Heart left ventricle (tissue), 16 donors: Measurements from ENCODE around the gene SLC19A1. TPM values are rescaled to one million over a fixed set of nuclear protein-coding genes. Genes with fewer than 3 reads are reported as not detected.

Source experiments
- ATAC-seq, 4 donors: fragments of 200-7000 bp; cut with Tn5 transposase; one replicate each; pipeline ENCODE4 v1.9.1; 2020 to 2022; ENCODE audit warnings: moderate library complexity in 4 of 4, mild to moderate bottlenecking in 3 of 4, moderate number of reproducible peaks in 1 of 4
- DNase-seq, 5 donors: peaks; one replicate each; pipeline ENCODE4 v3.0.0-alpha.2; 2020
- H3K27ac ChIP-seq, 12 donors: fragments of 200-600 bp; sonication (generic) in 4 of 12; one replicate each; pipeline versions ENCODE4 v1.5.0 to v1.8.0; 2016 to 2022; ENCODE audit warnings: mild to moderate bottlenecking in 2 of 12
- H3K27me3 ChIP-seq, 9 donors: fragments of 200-600 bp; sonication (generic) in 2 of 9; one replicate each; pipeline versions ENCODE4 v1.5.1 to v1.8.0; 2016 to 2022; ENCODE audit warnings: mild to moderate bottlenecking in 3 of 9
- H3K36me3 ChIP-seq, 9 donors: fragments of 200-600 bp; sonication (generic) in 2 of 9; one replicate each; pipeline versions ENCODE4 v1.5.0 to v1.8.0; 2018 to 2022; ENCODE audit warnings: mild to moderate bottlenecking in 2 of 9
- H3K4me1 ChIP-seq, 12 donors: fragments of 200-600 bp; sonication (generic) in 4 of 12; one replicate each; pipeline versions ENCODE4 v1.5.0 to v1.8.0; 2016 to 2022; ENCODE audit warnings: mild to moderate bottlenecking in 3 of 12
- H3K4me3 ChIP-seq, 12 donors: fragments of 200-600 bp; sonication (generic) in 4 of 12; one replicate each; pipeline versions ENCODE4 v1.5.0 to v1.8.0; 2017 to 2022; ENCODE audit warnings: mild to moderate bottlenecking in 9 of 12, moderate library complexity in 4 of 12
- H3K9me3 ChIP-seq, 12 donors: fragments of 200-600 bp; sonication (generic) in 4 of 12; one replicate each; pipeline versions ENCODE4 v1.5.0 to v1.8.0; 2016 to 2022; ENCODE audit warnings: mild to moderate bottlenecking in 1 of 12
- POLR2A ChIP-seq, 2 donors: fragments of 450-650 bp; IDR thresholded peaks; one replicate each; pipeline ENCODE4 v1.6.1; 2017; ENCODE audit warnings: antibody characterized with exemption in 2 of 2, mild to moderate bottlenecking in 2 of 2, moderate library complexity in 2 of 2
- WGBS, 4 donors: extraction: QIAGEN DNeasy Blood & Tissue Kit in 2 of 4; methylation state at CpG; one replicate each; pipeline versions ENCODE4 v1.1.5 to v1.1.7; 2013 to 2018; 5-methylcytosine and 5-hydroxymethylcytosine counted together
- intact Hi-C, 10 donors: fragments of 100-400 bp; cut with DNase I; formaldehyde crosslinking; loops; one replicate each; pipeline versions ENCODE4 v1.11.1 to v1.14.2; 2022
- polyA plus RNA-seq, 2 donors: library from polyadenylated mRNA; stranded (reverse); fragments of 200-250 nt; gene quantifications; one replicate each; pipeline ENCODE4 v1.2.3, GENCODE V29; 2013
- total RNA-seq, 9 donors: library from RNA; depleted of rRNA in 2 of 9; stranded (reverse); fragments of >200 nt in 2 of 9; fragmentation: NEBNext Ultra II Directional in 3 of 9; extraction: Animal tissue kit (Norgen Biotek cat#: 25700) in 3 of 9; gene quantifications; one replicate each; pipeline versions ENCODE4 v1.1.0 to v1.2.4, GENCODE V29; 2016 to 2023
- TF ChIP-seq, protein P1 (sequence below), 12 donors: fragments of 200-600 bp; sonication (generic) in 4 of 12; IDR thresholded peaks; one replicate each; pipeline versions ENCODE4 v1.5.0 to v1.8.0; 2018 to 2022; ENCODE audit warnings: antibody characterized with exemption in 12 of 12, mild to moderate bottlenecking in 5 of 12
- donor health status: ischemic (EF 13 %, LVEDD 7.1; RV severe dilation, severe dysfunction).
- donor health status: healthy with polysubstance abuse.
- donor health status: DM: no; HTN: yes; CAD: no.
- donor health status: DM: no; HTN: no; CAD: no.
- donor health status: ischemic (EF 25% LVEDD 6.9; RV normal size, moderate dysfunction).
- donor health status: ischemic (EF 25% LVEDD 5.7; RV mildly dilated, moderate dysfunction).
- donor health status: healthy.
- donor health status: DM: yes; HTN: yes; CAD: no.
- donor health status: ischemic (EF 35%, LVEDD 5.7; RV mildly dilated, moderate dysfunction).
- donor health status: nonischemic (EF 11% LVEDD 7.7; RV severe dilation, severe dysfunction).
- donor health status: DM: yes; HTN: yes; CAD: no.
- donor health status: PGD.
- donor health status: ischemic (EF 29% LVEDD 5.4; RV normal size, mild dysfunction).
- donor health status: nonischemic (EF 23%, LVEDD 6.1; RV moderate dilation, normal function).

The SLC19A1 gene
- total and polyA plus RNA-seq, 11 donors, result 2.4 to 7.0 (median 3.5) TPM

DNA sequence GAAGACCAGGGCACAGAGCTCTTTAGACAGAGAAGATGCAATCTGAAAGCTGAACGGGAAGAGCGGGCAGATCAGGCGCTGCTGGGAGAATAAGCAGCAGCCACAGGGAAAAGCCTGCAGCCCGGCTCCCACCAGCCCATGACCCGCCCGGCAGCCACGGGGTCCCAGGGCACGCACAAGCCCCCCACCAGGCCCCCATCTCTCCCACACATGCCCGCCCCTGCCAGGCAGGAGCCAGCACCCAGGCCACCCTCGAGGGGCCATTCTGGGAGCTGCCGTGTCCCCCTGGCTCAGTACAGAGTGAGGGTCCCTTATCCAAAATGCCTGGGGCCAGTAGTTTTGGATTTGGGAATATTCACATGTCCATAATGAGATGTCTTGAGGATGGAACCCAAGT, 16.3 kb downstream of the SLC19A1 start:
- TF ChIP-seq, protein P1, sequence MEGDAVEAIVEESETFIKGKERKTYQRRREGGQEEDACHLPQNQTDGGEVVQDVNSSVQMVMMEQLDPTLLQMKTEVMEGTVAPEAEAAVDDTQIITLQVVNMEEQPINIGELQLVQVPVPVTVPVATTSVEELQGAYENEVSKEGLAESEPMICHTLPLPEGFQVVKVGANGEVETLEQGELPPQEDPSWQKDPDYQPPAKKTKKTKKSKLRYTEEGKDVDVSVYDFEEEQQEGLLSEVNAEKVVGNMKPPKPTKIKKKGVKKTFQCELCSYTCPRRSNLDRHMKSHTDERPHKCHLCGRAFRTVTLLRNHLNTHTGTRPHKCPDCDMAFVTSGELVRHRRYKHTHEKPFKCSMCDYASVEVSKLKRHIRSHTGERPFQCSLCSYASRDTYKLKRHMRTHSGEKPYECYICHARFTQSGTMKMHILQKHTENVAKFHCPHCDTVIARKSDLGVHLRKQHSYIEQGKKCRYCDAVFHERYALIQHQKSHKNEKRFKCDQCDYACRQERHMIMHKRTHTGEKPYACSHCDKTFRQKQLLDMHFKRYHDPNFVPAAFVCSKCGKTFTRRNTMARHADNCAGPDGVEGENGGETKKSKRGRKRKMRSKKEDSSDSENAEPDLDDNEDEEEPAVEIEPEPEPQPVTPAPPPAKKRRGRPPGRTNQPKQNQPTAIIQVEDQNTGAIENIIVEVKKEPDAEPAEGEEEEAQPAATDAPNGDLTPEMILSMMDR (IDR thresholded peaks at IDR 0.05), result no peak
- no peak for TF ChIP-seq POLR2A (IDR thresholded peaks at IDR 0.05)
- no peak for ATAC-seq
- DNase-seq, result peak in 1 of 5 donors; percentile 18
- WGBS, 4 donors, result 90 to 98% (median 96%) methylated on average over 7 to 11 of the region's 11 CpGs
- Histone ChIP-seq H3K36me3 (peaks cover 0 to 8% (median 0%) of the 10 kb centered on the region in 9 donors), H3K9me3 (peaks cover 0 to 18% (median 10%) of the 10 kb centered on the region in 12 donors), H3K4me3 (no peak overlapping the region), H3K27me3 (no peaks in the 10 kb centered on the region), H3K4me1 (peaks cover 0 to 8% (median 0%) of the 10 kb centered on the region in 12 donors), H3K27ac (no peak overlapping the region)
- intact Hi-C loops, result no loop called here

DNA sequence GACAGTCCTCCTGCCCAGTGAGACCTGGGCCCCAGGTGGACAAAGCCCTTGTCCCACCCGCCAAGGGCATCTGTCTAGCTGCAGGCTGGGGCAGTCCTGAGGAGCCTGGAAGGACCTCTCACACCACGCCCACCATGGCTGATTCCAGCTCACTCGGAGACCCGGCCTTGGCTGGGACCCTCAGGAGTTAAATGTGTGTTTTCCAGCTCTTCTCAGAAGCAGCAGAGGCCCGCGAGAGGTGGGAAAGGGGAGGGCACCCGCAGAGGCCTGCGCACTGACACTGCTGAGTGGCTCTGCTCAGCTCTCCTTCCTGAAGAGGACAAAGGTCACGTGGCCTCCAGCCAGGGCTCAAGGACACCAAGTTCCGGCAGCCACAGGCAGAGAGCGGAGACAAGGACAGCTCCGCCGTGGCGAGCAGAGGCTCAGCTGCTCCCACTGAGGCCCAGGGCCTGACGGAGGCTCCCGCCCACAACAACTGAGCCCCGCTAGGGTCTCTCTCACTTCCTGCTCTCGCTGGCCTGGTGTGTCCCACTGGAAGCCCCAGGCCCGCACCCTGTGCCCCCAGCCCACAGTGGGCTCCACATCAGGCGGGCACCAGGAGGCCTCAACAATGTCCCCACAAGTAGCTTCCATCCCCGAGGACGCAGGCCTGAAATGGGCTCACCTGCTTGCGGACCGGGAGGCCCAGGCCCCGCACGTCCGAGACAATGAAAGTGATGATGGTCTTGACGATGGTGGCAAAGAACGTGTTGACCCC, 16.9 kb downstream of the SLC19A1 start:
- TF ChIP-seq POLR2A (IDR thresholded peaks at IDR 0.05), result no peak
- TF ChIP-seq, protein P1 (IDR thresholded peaks at IDR 0.05), result no peak
- peaks cover 0 to 7% (median 0%) of the 10 kb centered on the region in 9 donors for H3K36me3 ChIP-seq
- intact Hi-C loops, result no loop called here
- peaks cover 0 to 24% (median 14%) of the 10 kb centered on the region in 12 donors for H3K9me3 ChIP-seq
- ATAC-seq (peak; percentile 55 to 85 (median 72)), DNase-seq (peak in 4 of 5 donors; percentile 51 to 85 (median 80))
- H3K4me1 ChIP-seq, result peaks cover 0 to 8% (median 0%) of the 10 kb centered on the region in 12 donors
- H3K27me3 ChIP-seq, result no peaks in the 10 kb centered on the region
- peak overlapping the region in 3 of 12 donors; percentile 22 to 57 (median 28) for H3K27ac ChIP-seq
- WGBS, 4 donors, result 71 to 89% (median 74%) methylated on average over 24 to 29 of the region's 29 CpGs
- H3K4me3 ChIP-seq, result no peak overlapping the region

DNA sequence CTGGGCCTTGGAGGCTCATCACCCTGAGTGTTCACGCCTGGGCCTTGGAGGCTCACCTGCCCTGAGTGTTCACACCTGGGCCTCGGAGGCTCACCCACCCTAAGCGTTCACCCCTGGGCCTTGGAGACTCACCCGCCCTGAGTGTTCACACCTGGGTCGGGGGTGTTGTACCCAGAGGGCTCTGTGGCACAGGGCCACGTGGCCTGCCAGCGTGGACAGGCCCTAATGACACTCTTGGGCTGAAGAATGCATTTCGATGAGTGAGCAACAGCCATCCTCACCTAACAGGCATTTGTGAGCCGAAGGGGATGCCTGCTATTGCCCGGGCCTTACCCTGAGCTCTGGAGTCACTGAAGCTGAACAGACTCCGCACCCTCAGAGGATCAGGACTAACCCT, 17.5 kb downstream of the SLC19A1 start:
- ATAC-seq (peak in 1 of 4 donors; percentile 10), DNase-seq (peak in 2 of 5 donors; percentile 9 to 17)
- TF ChIP-seq POLR2A (IDR thresholded peaks at IDR 0.05), result no peak
- TF ChIP-seq, protein P1 (IDR thresholded peaks at IDR 0.05), result no peak
- Histone ChIP-seq H3K36me3 (peaks cover 0 to 13% (median 0%) of the 10 kb centered on the region in 9 donors), H3K4me3 (no peak overlapping the region), H3K9me3 (peaks cover 0 to 29% (median 18%) of the 10 kb centered on the region in 12 donors), H3K27me3 (no peaks in the 10 kb centered on the region), H3K4me1 (peaks cover 0 to 8% (median 0%) of the 10 kb centered on the region in 12 donors), H3K27ac (peak overlapping the region in 3 of 12 donors; percentile 22 to 57 (median 28))
- intact Hi-C loops, result no loop called here
- 85 to 100% (median 95%) methylated on average over 3 to 11 of the region's 11 CpGs for WGBS, 4 donors

DNA sequence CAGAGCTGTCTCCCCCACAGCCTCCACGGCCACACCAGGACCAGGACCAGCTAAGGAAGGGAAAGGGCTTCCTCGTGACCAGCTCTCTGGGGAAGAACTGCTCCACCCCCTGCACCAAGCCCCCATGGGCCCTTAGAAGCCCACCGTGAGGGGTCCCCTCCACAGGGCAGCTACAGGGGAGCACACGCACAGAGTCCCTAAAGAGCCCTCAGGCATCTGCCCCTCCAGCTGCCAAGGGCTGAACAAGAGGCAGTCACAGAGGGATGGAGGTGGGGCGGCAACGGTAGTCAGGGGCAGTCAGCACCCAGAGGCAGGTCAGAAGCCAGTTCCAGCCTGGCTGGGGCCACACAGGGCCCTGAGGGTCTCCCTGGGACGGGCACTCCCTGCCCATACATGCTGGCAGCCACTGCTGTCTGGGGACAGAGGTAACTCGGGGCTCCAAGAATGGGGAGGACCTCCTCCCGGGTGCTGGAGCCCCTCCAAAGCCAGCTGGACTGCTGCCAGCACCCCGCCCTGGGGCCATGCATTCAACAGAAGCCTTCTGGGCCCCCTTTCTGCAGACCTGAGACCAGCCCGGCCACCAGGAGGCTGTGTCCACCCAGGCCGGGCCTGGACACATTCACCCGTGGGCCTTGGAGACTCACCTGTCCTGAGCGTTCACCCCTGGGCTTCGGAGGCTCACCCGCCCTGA, 18.7 kb downstream of the SLC19A1 start:
- Histone ChIP-seq H3K36me3 (peaks cover 0 to 15% (median 0%) of the 10 kb centered on the region in 9 donors), H3K9me3 (peaks cover 0 to 41% (median 30%) of the 10 kb centered on the region in 12 donors), H3K27ac (no peak overlapping the region), H3K4me1 (peaks cover 0 to 8% (median 0%) of the 10 kb centered on the region in 12 donors), H3K4me3 (no peak overlapping the region), H3K27me3 (no peaks in the 10 kb centered on the region)
- 69 to 88% (median 85%) methylated on average over 6 to 16 of the region's 16 CpGs for WGBS, 4 donors
- DNase-seq (peak in 3 of 5 donors; percentile 14 to 56 (median 26)), ATAC-seq (peak in 2 of 4 donors; percentile 8 to 11)
- intact Hi-C loops, result no loop called here
- TF ChIP-seq, protein P1 (IDR thresholded peaks at IDR 0.05), result no peak
- no peak for TF ChIP-seq POLR2A (IDR thresholded peaks at IDR 0.05)
